GM18909 (cell line): Measurements from ENCODE around the gene NMNAT3.

Source experiments
- ATAC-seq: cut with Tn5 transposase; IDR thresholded peaks from one replicate; pipeline ENCODE4 v1.9.1; 2021; ENCODE audit warnings: mild to moderate bottlenecking; ENCODE audit not compliant: unreplicated experiment, poor library complexity

NMNAT3 gene

DNA sequence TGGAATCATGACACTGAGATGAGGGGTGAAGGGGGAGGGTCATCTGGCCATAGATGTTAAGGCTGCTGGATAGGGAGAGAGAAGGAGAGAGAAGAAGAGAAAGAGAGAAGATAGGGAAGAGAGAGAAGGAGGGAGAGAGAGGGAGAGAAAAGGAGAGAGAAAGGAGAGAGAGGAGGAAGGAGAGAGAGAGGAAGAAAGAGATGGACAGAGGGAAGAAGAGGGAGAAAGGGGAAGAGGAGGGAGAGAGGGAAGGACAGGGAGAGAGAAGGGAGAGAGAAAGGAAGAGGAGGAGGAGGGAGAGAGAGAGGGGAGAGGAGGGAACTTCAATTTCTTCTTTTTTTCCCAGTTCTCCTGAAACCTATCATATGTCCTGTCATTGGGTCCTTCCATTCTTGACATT is 123.1 kb downstream of the NMNAT3 start:
- no peak for ATAC-seq

DNA sequence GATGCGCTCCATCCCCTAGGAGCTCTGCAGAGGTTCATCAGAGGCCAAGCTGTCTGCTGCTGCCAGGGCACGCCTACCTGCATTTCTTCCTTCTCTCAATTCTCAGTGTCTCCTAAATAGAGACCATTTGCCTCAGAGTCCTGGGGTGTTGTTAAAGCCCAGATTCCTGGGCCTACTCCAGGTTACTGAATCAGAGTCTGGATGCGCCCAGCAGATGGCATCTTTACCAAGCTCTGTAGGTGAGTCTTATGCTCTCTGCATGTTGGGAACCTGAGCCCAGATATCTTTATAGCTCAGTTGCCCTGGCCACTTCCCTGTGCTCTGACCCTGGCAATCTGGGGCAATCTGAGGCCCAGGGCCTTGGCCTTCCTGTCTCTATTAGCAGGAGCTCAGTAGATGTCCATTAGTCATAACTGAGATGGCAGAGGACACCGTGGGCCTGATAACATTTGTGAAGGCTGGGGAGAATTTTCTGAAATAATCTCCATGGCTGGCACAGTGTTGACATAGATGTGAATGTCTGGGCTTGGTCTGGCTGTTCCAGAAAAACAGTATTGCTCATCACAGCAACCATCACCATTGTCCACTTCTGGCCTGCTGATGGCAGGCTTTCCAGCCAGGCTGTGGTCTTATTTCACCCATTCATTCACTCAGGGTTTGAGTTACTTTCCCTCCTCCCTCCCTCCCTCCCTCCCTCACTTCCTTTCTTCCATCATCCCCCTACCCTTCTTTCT is 125.0 kb downstream of the NMNAT3 start:
- ATAC-seq: no peak

DNA sequence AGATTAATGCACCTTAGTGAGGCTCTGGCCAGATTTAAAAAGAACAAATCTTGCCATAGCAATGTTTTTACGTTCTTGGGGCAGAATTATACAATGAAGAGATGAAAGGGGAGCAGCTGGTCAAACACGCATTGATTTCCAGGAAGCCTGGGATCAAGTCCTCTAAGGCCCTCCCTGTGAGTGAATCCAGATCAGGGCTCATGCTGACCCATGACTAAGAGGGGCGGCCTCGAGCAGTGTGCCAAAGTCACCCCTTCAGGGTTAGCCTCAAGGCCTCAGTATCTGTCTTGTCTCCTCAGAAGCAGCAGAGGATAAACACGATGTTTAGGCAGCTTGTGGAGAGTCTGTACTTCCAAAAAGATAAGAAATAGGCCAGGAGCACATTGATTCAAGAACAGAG is 129.0 kb downstream of the NMNAT3 start:
- ATAC-seq: no peak

DNA sequence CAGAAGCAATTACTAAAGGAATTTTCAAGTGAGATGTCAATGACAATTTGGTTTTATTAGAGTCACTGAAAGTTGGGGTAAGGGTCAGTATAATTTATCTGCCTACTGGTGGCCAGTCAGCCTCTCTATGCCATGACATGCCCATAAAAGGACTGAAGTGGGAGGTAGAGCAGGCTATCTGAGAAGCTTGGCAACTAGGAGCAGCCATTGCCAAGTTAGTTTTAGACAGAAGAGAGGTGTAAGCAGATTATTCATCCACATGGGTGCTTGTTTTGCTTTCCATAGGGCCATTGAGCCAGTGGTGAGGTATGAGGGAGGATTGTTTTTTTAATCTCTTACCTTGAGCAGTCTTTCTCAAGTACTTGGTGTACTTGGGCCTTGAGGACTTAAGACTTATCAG is 130.1 kb downstream of the NMNAT3 start:
- ATAC-seq: no peak

DNA sequence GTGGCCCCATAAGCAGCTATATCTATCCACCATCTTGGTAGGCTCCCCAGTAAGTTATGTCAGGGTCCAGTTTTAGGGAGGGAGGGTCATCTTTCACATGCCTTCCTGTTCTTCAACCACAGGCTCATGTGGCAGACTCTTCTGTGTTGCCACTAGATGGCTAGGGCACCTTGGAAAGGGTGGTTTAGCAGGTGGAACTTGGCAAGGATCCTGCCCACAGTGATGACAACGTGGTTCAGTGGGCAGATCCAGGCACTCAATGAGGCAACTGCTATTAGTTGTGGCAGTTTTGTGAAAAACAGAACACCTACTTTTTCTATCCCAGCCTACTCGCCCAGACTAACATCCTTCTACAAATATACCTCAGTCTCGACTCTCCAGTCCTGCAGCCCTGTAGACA is 131.0 kb downstream of the NMNAT3 start:
- ATAC-seq: no peak

DNA sequence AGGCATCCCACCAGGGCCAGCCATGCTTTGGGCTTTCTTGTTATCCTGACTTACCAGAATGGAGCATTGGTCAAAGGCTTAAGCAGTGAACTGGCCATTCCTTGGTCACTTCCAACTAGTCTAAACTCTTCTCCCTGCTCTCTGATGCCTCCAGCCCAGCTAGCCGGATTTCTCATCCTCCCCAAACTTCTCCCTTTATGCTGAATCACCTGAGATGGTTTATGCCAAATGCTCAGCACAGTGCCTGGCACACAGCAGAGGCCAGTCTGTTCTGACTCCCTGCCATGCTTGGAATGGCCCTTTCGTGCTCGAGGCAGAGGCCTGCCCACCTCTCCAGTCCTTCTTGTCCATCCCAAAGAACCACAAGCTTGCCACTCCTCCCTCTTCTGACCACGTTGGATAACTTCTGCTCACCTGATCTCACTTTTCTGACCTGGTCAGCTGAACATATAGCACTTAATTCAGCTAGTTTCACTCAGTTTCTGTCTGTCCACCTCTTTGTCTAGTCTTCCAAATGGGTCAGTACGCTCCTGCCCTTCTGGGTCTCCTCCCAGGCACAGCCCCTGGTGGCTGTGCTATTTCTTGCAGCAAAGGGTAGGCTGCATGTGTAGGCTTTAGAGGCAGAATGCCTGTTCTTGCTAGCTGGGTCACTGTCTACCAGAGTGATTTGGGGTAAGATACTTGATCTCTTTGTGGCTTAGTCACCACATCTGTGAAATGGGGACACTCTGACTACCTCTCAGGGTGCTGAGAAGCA is 136.1 kb downstream of the NMNAT3 start:
- no peak for ATAC-seq

DNA sequence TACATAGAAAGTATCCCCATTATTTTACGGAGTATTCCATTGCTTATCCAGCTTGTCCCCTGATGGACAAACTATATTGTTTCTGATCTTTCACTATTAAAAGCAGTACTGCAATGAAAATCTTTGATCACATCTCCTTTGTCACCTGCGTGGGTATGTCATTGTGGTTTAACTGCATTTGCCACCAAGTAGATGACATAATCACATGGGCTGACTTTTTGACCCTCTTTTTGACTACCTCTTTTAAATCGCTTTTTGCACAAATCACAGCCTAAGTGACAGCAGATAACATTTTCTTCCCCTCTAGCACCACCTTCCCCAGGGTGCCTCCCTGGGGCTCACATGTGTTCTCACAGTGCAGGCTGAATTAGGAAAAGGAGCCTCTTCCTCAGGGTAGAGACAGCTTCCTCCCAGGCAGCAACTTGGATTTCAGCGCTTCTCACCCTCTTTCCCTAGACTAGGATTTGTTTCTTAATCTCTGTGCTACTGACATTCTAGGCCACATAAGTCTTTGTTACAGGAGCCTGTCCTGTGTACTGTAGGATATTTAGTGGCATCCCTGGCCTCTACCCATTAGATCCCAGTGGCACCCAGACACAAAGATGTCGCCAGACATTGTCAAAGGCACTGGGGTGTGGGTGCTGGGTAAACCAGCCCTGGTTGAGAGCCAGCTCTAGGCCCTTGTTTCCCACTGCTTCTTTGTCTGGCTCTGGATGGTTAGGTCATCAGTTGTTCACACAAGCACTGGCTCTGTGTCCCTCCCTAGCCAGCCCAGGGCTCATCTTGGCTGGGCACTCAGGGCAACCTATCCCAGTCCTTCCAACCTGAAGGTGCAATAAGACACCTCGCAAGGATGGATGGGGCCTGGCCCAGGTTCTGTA is 136.9 kb downstream of the NMNAT3 start:
- no peak for ATAC-seq

DNA sequence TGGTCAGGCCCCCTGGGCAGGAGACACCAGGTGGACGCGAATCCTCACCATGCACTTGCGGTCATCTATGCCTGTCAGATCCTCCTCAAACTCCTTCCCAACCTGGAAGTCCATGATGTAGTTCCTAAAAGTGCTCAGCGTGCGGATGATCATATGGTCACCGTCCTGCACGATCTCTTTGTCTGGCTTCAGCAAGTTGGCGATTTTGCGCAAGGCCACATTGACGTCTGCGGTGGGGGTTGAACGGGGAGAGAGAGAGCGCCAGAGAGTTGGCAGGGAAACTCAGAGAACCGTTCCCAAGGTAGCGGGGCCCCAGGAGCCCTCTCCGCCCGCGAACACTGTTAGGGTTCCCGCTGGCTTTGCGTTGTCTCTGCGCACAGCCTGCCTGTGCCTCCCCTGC is 139.0 kb downstream of the NMNAT3 start:
- ATAC-seq: no peak

DNA sequence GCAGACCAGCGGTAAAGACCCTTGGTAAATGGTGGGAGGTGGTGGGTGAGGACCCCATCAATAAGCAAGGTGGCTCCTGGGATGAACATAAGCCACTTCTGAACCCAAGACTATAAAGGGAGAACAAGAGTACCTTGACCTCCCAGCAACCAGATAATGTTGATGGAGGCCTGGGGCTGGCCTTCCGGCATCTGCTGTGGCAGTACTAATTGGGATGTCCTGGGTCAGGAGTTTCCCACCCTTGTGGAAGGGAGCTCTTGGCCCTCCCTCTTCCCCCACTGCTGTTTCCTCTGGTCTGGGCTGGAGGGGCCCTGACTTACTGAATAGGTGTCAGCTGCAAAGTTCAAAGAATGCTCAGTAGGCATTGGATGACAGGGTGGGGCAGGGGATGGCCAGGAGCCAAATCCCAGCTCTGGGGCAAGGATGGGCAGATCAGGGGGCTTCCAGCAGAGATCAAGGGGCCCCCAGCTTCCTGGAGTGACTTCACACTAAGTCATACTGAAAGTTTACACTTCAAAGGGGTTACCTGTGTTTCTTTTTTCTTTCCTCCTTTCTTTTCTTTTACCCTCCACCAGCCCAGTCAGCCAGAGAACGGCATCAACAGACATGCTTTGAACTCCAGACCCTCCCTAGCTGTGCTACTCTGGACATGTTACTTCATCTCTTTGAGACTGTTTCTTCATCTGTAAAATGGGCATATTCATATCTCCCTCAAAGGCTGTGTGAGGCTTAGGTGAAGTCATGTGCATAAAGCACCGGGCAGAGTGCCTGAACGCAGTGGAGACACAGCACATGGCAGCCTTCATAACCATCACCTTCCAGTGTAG is 139.8 kb downstream of the NMNAT3 start:
- no peak for ATAC-seq

DNA sequence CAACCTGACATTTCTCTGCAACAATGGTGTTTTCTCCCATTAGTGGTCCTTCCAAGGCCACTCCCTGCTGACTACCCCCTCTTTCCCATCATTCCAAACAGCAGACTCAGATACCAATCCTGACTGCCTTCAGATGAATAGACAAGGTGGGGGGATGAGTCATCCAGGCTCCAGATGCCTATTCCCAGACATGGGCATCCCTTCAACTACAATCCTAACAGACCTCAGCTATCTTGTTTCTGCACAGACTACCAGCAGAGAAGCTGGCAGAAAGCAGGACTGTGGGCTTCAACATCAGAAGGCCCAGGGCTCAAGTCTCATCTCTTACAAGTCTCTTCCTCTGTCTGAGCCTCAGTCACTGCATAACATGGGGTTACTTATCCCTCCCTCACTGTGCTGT is 140.4 kb downstream of the NMNAT3 start:
- ATAC-seq: no peak

DNA sequence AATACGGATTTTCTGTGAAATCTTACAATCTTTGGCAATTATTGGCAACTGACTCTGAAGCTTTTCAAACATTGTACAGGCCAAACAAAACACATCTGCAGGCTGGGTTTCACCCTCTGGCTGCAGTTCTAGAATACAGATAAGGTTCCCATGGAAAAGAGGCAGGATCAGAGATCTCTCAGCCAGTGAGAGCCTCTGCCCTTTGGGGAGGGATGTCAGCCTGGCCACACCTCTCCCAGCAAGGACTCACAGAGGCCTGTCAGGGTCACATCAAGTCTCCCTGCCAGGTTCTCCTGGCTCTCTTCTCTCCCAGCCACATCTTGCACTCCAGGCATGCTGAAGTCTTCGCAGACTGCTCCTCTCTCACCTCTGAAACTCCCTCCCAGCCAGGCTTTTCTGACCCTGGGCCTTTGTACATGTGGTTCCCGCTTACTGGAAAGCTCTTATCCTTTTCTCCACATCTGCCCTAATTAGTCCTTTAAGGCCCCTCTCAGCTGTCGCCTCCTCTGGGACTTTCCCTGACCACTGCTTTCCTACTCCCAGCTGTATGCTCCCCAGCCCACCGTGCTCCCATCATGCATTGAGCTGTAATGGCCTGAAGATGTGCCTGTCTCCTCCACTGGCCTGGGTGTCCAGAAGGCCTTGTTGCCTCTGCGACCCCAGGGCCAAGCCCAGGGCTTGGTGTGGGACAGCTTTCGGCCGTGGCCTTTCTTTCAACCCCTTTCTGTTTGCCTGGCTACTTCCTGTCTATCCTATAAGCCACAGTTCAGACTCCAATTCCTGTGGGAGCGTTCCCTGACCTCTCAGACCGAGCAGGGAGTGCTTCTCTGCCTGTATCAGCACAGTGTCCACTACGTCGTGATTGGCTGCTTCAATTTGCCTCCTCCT is 142.5 kb downstream of the NMNAT3 start:
- no peak for ATAC-seq

DNA sequence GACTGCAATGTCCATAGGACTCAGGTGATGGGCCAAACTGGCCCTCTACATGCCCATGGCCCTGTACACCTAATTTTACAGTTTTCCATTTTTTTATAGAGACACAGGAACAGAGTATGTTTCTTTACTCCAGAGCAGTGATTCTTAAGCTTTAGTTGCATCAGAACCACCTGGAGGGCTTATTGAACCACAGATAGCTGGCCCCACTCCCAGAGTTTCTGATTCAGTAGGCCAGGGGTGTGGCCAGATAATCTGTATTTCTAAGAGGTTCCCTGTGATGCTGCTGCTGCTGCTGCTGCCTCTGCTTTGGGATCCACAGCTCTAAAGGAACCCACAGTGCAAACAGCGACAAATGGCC is 143.3 kb downstream of the NMNAT3 start:
- no peak for ATAC-seq

DNA sequence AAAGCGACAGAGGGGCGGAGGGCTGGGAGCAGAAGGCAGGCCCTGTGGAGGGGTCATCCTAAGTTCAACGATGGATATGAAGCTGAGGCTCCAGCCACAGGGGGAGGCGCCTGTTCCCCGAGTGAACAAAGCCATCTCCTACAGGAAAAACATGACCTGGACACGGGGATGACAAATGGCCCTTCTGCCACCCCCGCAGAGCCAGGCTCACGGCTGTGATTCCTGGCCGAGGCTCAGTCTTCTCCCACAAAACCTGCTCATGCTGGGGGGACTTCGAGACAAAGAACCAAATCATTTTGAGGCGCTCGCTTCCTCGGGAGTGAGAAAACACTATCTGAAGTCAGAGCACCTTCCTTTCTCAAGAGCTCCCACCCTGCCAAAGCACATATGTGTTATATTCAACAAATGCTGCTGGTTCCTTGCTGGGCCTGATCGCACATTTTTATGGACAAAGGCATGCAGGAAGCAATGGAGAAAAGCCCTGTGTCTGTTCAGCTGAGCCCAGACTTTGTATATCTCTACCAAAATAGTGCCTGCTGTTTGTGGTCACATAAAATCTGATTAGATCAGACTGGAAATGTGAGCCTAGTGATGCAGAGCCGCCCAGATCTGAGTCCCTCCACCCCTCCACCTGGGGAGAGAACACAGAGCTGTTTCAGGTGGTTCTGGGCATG is 143.9 kb downstream of the NMNAT3 start:
- no peak for ATAC-seq

DNA sequence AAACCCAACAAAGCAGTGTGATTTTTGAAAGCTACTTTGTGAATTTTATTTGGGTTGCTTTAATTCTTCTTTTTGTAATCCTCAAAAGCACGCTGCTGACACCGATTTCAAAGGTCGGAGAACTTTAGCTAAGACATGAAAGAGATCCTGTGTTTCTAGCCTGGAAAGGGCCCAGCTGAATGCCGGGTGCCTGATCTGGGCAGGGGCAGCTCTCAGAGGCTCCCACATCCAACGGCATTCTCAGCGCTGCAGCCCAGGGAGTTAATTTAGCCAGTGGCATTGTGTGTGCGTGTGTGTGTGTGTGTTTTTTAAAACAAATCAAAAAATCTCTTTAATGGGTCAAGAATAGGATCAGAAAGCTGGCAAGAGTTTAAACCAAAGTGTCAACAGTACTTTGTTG is 144.8 kb downstream of the NMNAT3 start:
- no peak for ATAC-seq

DNA sequence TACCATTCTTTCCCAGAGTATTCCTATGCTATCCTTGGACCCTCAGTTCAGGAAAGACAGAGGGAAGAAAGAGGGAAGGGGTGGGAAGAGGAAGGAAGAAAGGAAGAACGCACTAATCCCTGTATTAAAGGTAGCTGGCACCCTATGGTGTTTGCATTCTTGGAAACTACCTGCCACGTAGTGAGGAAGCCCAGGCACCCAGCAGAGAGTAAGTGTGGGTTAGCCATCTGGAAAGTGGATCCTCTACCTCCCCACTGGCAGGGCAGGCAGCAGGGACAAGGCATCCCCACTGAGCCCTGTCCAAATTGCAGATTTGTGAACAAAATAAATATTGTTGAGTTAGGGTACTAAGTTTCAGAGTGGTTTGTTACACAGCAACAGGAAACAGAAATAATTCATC is 147.1 kb downstream of the NMNAT3 start:
- no peak for ATAC-seq

DNA sequence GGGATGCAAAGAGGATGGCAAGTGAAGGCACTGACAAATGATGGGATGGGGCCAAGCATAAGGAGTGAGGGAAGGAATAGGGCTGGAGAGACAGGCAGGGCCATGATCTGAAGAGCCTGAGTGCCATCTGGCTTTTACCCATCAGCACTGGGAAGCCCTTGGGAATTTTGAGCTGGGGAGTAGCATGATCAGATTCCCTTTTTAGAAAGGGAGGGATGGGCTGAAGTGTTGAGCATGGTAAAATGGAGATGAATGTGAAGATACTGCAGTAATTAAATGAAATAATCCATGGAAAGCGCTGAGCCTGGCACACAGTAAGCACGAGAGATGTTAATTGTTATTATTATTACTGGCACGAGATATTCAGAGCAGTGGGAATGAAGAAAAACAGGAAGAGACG is 148.1 kb downstream of the NMNAT3 start:
- ATAC-seq: no peak

DNA sequence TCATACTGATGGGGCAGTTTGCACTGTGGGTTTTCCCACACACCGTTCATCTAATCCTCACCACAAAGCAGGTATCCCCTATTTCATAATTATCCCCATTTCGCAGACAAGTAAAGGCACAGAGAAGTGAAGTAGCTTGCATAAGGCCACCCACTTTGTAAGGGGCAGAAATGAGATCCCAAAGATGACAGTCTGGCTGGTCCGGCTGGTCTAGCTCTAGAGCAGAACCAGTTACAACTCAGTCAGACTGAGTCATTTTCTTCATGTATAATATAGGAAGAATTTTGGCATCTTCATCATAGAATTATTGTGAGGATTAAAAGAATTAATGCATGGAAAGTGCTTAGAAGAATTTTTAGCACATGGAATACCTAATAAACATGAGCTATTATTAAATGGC is 148.8 kb downstream of the NMNAT3 start:
- ATAC-seq: no peak

DNA sequence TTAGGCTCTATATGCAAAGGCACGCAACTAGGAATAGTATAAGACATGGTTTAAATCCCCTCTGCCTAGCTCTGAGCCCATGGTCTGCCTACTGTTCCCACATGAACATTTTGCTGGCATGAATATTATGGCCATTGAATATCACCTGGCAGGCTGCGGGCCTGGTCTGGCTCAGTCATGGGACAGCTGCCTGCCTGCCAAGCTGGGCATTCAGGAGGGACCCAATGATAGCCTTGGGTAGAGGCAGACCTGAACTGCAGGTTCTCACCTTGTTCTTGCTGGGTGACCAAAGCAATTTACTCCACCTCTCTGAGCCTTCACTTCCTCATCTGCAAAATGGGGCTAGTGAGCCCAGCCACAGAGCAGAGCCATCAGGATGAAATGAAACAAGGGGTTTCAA is 149.5 kb downstream of the NMNAT3 start:
- no peak for ATAC-seq

DNA sequence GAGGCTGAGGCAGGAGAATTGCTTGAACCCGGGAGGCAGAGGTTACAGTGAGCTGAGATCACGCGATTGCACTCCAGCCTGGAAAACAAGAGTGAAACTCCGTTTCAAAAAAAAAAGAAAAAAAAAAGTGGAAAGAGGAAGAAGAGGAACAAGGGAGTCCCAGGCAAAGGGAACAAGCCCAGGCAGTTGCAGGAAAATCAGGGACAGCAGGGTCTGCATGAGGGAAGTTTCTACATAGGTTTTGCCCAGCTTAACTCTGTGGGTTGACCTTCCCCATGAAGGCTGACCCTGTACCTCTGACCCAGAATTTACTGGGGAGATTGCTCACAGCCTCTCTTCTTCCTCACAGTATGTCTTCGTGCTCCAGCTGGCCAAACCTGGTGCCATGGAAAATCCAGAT is 150.5 kb downstream of the NMNAT3 start:
- ATAC-seq: no peak
